NAMALWA (cell line): ENCODE measurements around the gene TMEM141.
A peak's percentile ranks its signal among the peaks of the same experiment; 100 is the strongest.
"Not testable (repeated sequence)": the region's sequence is repeated elsewhere in the genome, so short reads cannot be mapped to it uniquely, and the experiment has no call there.

Source experiments
- DNase-seq: peaks from one replicate; pipeline ENCODE4 v3.0.0-alpha.2; 2015; ENCODE audit warnings: low spot score

The TMEM141 gene

DNA sequence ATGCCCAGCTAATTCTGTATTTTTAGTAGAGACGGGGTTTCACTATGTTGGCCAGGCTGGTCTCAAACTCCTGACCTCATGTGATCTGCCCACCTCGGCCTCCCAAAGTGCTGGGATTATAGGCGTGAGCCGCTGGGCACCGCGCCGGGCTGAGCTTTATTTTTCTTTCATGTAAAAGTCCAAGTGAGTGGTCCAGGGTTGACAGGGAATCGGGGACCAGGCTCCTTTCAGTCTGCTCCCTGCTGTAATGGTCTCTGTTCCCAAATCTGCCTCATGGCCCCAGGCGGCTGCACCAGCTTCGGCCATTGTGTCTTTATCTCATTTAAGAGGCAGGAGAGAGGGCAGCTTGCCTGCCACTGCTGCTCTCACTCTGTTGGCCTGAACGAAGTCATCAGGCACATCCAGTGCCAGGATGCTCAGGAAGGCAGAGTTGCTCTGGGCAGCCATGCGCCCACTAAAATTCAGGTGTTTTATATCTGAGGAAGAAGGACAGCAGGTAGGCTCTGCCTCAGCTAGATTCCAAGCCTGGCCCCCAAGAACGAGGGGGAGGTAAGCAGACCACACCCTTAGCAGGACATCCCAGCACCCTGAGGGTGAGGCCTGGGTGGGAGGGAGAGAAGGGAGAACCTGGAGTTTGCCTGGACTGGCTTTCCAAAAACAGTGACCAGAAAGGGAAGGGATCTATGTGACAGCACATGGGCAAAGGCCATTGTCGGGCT lies 3.3 kb downstream of the TMEM141 start:
- no peak for DNase-seq

GRCh38 chr9:136795000-136795348 lies 3.8 kb downstream of the TMEM141 start:
- no peak for DNase-seq

DNA sequence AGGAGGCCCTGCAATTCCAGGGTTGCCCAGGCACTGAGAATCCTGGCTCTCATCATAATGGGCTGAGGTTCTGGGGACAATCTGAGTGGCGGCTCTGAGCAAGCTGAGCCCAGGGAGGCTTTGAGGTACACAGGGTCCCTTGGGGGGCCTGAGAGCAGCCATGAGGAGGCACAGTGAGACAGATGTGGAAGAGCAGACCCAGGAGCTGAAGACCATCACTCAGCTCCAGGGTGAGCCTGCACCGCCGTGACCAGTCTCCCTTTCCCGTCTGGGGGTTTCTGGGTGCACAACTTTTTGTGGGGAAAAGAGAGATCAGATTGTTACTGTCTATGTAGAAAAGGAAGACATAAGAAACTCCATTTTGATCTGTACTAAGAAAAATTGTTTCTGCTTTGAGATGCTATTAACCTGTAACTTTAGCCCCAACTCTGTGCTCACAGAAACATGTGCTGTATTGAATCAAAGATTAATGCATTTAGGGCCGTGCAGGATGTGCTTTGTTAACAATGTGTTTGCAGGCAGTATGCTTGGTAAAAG lies 5.2 kb downstream of the TMEM141 start, which contains the start of gene CCDC183:
TSS of gene CCDC183 (plus strand) at position 101 of the 537 bp plus-strand sequence. CDS start at position 161, 60 bp downstream.
- no peak for DNase-seq

DNA sequence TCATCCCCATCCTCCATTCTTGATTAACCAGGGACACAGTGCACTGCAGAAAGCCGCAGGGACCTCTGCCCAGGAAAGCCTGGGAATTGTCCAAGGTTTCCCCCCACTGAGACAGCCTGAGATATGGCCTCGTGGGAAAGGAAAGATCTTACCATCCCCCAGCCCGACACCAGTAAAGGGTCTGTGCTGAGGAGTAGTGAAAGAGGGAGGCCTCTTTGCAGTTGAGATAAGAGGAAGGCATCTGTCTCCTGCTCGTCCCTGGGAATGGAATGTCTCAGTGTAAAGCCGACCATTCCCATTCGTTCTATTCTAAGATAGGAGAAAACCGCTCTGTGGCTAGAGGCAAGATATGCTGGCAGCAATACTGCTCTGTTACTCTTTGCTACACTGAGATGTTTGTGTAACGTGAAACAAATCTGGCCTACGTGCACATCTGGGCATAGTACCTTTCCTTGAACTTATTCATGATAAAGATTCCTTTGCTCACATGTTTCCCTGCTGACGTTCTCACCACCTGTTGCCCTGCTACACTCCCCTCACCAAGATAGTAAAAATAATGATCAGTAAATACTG lies 5.7 kb downstream of the TMEM141 start:
- not testable (repeated sequence) for DNase-seq

- no peak for DNase-seq
These were observed 7.5 kb downstream of the TMEM141 start for GRCh38 chr9:136798708-136799078.

- no peak for DNase-seq
These were observed 8.1 kb downstream of the TMEM141 start for GRCh38 chr9:136799079-136799853.

- peak; percentile 92 for DNase-seq
These were observed 8.9 kb downstream of the TMEM141 start for GRCh38 chr9:136799854-136800657.

- DNase-seq = no peak
These were observed 11.2 kb downstream of the TMEM141 start for GRCh38 chr9:136802321-136802720.

DNA sequence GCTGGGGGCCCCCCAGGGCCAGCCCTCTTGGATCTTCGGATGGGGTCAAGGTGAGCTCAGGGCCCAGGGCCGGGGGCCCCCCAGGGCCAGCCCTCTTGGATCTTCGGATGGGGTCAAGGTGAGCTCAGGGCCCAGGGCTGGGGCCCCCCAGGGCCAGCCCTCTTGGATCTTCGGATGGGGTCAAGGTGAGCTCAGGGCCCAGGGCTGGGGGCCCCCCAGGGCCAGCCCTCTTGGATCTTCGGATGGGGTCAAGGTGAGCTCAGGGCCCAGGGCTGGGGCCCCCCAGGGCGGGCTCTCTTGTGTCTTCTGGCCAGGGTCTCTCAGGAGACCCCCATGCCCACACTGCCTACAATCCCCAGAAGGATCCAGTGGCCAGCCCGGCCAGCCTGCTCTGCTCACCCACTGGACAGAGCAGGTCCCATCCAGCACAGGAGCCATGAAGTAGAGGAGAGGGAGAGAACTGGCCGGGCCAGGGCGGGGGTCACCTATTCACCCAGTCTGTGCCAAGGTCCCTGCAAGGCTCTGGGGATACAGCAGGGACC lies 11.9 kb downstream of the TMEM141 start:
- DNase-seq = not testable (repeated sequence)

- no peak for DNase-seq
These were observed 12.7 kb downstream of the TMEM141 start for GRCh38 chr9:136803551-136804508.

DNA sequence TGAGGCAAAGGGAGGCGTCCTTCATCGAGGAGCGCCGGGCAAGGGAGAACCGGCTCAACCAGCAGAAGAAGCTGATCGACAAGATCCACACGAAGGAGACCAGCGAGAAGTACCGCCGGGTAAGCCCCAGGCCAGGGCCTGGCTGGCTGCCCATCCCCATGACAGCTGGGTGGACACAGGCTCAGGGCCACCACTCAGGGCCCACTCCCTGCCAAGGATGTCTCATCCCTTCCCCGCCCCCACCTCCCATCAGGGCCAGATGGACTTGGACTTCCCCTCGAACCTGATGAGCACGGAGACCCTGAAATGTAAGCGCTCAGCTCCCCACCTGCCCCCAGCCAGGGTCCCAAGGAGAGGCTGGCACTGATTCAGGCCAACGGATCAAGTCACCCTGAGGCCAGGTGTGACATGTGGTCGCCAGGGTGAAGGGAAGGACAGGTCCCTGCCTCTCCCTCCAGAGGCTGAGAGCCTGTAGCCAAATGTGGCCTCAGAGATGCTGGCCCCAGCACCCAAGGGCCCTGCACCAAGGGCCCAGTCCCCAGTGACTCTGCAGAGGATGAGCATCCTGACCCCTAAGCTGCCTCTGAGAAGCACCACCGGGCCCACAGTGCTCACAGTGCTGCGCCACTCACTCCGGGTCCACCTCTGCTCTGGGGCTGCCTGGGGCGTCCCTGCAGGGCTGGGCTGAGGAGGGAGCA lies 13.5 kb downstream of the TMEM141 start:
- no peak for DNase-seq

DNA sequence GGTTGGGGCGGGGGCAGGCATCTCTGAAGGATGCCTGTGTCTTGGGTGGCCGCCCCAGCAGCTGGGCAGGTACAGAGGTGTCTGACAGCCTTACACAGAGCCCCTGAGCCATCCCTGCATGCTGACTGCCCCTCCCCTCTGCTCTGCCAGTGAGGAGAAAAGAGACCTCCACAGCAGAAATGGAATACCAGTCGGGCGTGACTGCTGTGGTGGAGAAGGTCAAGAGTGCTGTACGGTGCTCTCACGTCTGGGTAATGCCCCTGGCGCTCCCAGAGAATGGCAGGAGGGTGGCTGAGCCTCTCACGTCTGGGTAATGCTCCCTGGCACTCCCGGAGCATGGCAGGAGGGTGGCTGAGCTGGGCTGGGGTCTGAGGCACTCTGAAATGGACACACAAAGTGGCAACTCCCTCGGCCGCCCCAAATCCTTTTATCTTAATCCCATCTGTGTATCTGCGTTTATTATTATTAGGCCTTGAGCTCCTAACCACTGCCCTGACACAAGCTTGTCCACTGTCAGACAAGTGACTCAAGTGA lies 14.1 kb downstream of the TMEM141 start:
- no peak for DNase-seq

GRCh38 chr9:136806067-136806466 lies 14.9 kb downstream of the TMEM141 start:
- no peak for DNase-seq

DNA sequence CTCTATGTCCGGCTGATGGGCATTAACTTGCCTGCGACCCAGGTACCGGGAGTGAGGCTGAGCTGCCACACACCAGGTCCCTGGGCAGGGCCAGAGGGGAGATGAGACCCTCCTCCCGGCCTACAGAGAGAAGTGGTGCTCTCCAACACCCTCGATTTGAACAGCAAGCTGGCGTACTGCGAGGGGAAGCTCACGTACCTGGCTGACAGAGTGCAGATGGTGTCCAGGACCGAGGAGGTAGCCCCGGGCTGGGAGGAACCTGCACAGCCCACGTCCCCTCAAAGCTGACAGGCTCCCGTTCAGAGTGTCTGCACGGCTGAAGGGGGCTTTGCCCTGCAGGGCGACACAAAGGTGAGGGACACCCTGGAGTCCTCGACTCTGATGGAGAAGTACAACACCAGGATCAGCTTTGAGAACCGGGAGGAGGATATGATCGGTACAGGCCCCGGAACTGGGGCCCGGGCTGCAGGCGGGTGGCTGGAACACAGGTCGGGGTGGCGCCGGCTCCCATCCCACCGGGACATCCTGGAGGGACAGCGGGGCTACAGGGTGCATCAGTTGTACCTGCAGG lies 15.6 kb downstream of the TMEM141 start:
- DNase-seq = no peak

- DNase-seq = peak; percentile 73
These were observed 16.3 kb downstream of the TMEM141 start, which contains the start of gene RABL6 for GRCh38 chr9:136807281-136808074. TSS of gene RABL6 (plus strand) at chr9:136807948. CDS start at chr9:136808197, 249 bp downstream.

DNA sequence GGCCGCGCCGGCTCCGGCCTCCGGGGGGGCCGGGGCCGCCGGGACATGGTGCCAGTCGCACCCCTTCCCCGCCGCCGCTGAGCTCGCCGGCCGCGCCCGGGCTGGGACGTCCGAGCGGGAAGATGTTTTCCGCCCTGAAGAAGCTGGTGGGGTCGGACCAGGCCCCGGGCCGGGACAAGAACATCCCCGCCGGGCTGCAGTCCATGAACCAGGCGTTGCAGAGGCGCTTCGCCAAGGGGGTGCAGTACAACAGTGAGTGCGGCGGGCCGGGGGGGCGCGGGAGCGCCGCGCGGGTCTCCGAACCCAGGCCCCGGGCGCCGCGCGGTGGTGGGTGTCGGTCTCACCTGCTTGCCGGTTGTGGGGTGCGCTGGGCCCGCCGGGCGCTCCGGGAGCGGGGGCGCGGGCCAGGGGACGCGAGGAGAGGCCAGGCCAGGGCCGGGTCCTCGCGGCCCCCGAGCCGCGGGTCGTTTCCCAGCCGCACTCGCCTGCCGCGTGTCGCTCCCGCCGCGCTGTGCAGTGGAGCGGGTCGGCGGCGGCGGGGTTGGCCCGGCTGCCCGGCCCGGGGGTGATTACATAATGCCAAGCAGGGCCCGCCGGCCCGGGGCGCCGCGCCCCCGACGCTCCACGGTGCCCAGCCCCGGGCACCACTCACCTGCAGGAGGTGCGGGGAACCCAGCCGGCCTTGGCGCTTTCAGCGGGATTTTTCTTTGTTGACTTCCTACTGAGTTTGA lies 17.1 kb downstream of the TMEM141 start:
- DNase-seq = peak; percentile 62

GRCh38 chr9:136808806-136809158 lies 17.6 kb downstream of the TMEM141 start:
- DNase-seq = no peak
